ENCODE measurements around the gene HOXA6. TPM values are rescaled to one million over a fixed set of nuclear protein-coding genes. Genes with fewer than 3 reads are reported as not detected.
A peak's percentile ranks its signal among the peaks of the same experiment; 100 is the strongest.

The HOXA6 gene
- total RNA-seq, 6 experiments from 2014 or later, result not detected

- no peak overlapping the region for H3K4me3 ChIP-seq
- peaks cover 0 to 33% of the 10 kb centered on the region in 2 donors for H3K27me3 ChIP-seq
- H3K27ac ChIP-seq, result no peak overlapping the region
- TF ChIP-seq CTCF (IDR thresholded peaks at IDR 0.05) (no peak), POLR2A (IDR thresholded peaks at IDR 0.05) (no peak)
- no peaks in the 10 kb centered on the region for H3K36me3 ChIP-seq
- 15% methylated on average over 3 of the region's 3 CpGs for WGBS (ENCODE audit: insufficient coverage, low coverage, low lambda C conversion rate, missing lambda C conversion rate)
- peaks cover 0 to 11% (median 2%) of the 10 kb centered on the region in 4 donors for H3K4me1 ChIP-seq
- intact Hi-C loops (cut with DNase I), result no loop called here
- ATAC-seq, result no peak
- no peak for DNase-seq
- no peaks in the 10 kb centered on the region for H3K9me3 ChIP-seq
Measured at GRCh38 chr7:27126596-27127327, 20.8 kb downstream of the HOXA6 start.

GRCh38 chr7:27125986-27126394 lies 21.6 kb downstream of the HOXA6 start:
- Histone ChIP-seq H3K4me1 (peaks cover 0 to 12% (median 3%) of the 10 kb centered on the region in 4 donors), H3K4me3 (no peak overlapping the region), H3K9me3 (no peaks in the 10 kb centered on the region), H3K27me3 (peaks cover 0 to 25% of the 10 kb centered on the region in 2 donors), H3K36me3 (no peaks in the 10 kb centered on the region), H3K27ac (no peak overlapping the region)
- ATAC-seq, result no peak
- intact Hi-C loops (cut with DNase I), result no loop called here
- 23% methylated on average over 5 of the region's 5 CpGs for WGBS (ENCODE audit: insufficient coverage, low coverage, low lambda C conversion rate, missing lambda C conversion rate)
- DNase-seq, result no peak
- TF ChIP-seq CTCF (IDR thresholded peaks at IDR 0.05) (no peak), POLR2A (IDR thresholded peaks at IDR 0.05) (no peak)

GRCh38 chr7:27124902-27125689 lies 22.5 kb downstream of the HOXA6 start:
- H3K9me3 ChIP-seq, result no peaks in the 10 kb centered on the region
- TF ChIP-seq CTCF (IDR thresholded peaks at IDR 0.05) (no peak), POLR2A (IDR thresholded peaks at IDR 0.05) (no peak)
- ATAC-seq (no peak), DNase-seq (no peak)
- peaks cover 0 to 22% of the 10 kb centered on the region in 2 donors for H3K27me3 ChIP-seq
- no peak overlapping the region for H3K27ac ChIP-seq
- intact Hi-C loops (cut with DNase I), result no loop called here
- 46% methylated on average over 5 of the region's 8 CpGs for WGBS (ENCODE audit: insufficient coverage, low coverage, low lambda C conversion rate, missing lambda C conversion rate)
- no peak overlapping the region for H3K4me3 ChIP-seq
- peaks cover 0 to 18% (median 3%) of the 10 kb centered on the region in 4 donors for H3K4me1 ChIP-seq
- no peaks in the 10 kb centered on the region for H3K36me3 ChIP-seq

- Histone ChIP-seq H3K27ac (no peak overlapping the region), H3K27me3 (peaks cover 0 to 17% of the 10 kb centered on the region in 2 donors), H3K4me3 (no peak overlapping the region), H3K4me1 (peaks cover 0 to 18% (median 3%) of the 10 kb centered on the region in 4 donors), H3K36me3 (no peaks in the 10 kb centered on the region), H3K9me3 (no peaks in the 10 kb centered on the region)
- ATAC-seq, result peak in 3 of 4 donors; percentile 22 to 53 (median 47)
- no peak for TF ChIP-seq CTCF (IDR thresholded peaks at IDR 0.05)
- TF ChIP-seq POLR2A (IDR thresholded peaks at IDR 0.05), result no peak
- intact Hi-C loops (cut with DNase I), result no loop called here
- no peak for DNase-seq
- 51% methylated on average over 26 of the region's 43 CpGs for WGBS (ENCODE audit: insufficient coverage, low coverage, low lambda C conversion rate, missing lambda C conversion rate)
Measured at GRCh38 chr7:27124096-27124901, 23.3 kb downstream of the HOXA6 start.
